Upper lobe of right lung (tissue), 1 donor: ENCODE measurements around the gene SLMAP. TPM values are rescaled to one million over a fixed set of nuclear protein-coding genes. Genes with fewer than 3 reads are reported as not detected.
A peak's percentile ranks its signal among the peaks of the same experiment; 100 is the strongest.

Experiments used
- ATAC-seq: fragments of 200-7000 bp; cut with Tn5 transposase; one replicate; pipeline ENCODE4 v1.9.1; 2020; ENCODE audit warnings: mild to moderate bottlenecking, moderate library complexity
- DNase-seq: peaks from one replicate; pipeline ENCODE4 v3.0.0-alpha.2; 2020
- H3K27ac ChIP-seq: fragments of 200-600 bp; one replicate; pipeline ENCODE4 v1.8.0; 2022
- H3K27me3 ChIP-seq: fragments of 200-600 bp; one replicate; pipeline ENCODE4 v1.8.0; 2022; ENCODE audit warnings: mild to moderate bottlenecking
- H3K36me3 ChIP-seq: fragments of 200-600 bp; one replicate; pipeline ENCODE4 v1.8.0; 2022
- H3K4me1 ChIP-seq: fragments of 200-600 bp; one replicate; pipeline ENCODE4 v1.8.0; 2022
- H3K4me3 ChIP-seq: fragments of 200-600 bp; one replicate; pipeline ENCODE4 v1.8.0; 2022; ENCODE audit warnings: mild to moderate bottlenecking
- H3K9me3 ChIP-seq: fragments of 200-600 bp; one replicate; pipeline ENCODE4 v1.8.0; 2022
- intact Hi-C: fragments of 100-400 bp; cut with DNase I; formaldehyde crosslinking; loops from one replicate; pipeline ENCODE4 v1.11.0; 2022
- total RNA-seq: library from RNA; stranded (reverse); fragmentation: NEBNext Ultra II Directional; extraction: Animal tissue kit (Norgen Biotek cat#: 25700); gene quantifications from one replicate; pipeline ENCODE4 v1.2.1, GENCODE V29; 2021
- TF ChIP-seq, protein P1 (sequence below): fragments of 200-600 bp; IDR thresholded peaks from one replicate; pipeline ENCODE4 v1.8.0; 2022; ENCODE audit warnings: antibody characterized with exemption
- donor health status: DM: no; HTN: yes; CAD: no; lungs with severe emphysema.

The SLMAP gene
- total RNA-seq, 1 donor from 2014 or later = 65.2 TPM

- DNase-seq = no peak
- ATAC-seq = no peak
- TF ChIP-seq, protein P1, sequence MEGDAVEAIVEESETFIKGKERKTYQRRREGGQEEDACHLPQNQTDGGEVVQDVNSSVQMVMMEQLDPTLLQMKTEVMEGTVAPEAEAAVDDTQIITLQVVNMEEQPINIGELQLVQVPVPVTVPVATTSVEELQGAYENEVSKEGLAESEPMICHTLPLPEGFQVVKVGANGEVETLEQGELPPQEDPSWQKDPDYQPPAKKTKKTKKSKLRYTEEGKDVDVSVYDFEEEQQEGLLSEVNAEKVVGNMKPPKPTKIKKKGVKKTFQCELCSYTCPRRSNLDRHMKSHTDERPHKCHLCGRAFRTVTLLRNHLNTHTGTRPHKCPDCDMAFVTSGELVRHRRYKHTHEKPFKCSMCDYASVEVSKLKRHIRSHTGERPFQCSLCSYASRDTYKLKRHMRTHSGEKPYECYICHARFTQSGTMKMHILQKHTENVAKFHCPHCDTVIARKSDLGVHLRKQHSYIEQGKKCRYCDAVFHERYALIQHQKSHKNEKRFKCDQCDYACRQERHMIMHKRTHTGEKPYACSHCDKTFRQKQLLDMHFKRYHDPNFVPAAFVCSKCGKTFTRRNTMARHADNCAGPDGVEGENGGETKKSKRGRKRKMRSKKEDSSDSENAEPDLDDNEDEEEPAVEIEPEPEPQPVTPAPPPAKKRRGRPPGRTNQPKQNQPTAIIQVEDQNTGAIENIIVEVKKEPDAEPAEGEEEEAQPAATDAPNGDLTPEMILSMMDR = no peak
- H3K36me3 ChIP-seq = no peaks in the 10 kb centered on the region
- H3K27me3 ChIP-seq = no peaks in the 10 kb centered on the region
- H3K9me3 ChIP-seq = no peaks in the 10 kb centered on the region
- H3K4me1 ChIP-seq = no peaks in the 10 kb centered on the region
- intact Hi-C loops = no loop called here
- H3K27ac ChIP-seq = no peak overlapping the region
- no peak overlapping the region for H3K4me3 ChIP-seq
Observed at GRCh38 chr3:57840473-57840872, 84.4 kb downstream of the SLMAP start.

GRCh38 chr3:57841818-57842217 lies 85.7 kb downstream of the SLMAP start:
- ATAC-seq = no peak
- TF ChIP-seq, protein P1 = no peak
- Histone ChIP-seq H3K36me3 (no peaks in the 10 kb centered on the region), H3K27me3 (no peaks in the 10 kb centered on the region), H3K27ac (no peak overlapping the region), H3K4me1 (no peaks in the 10 kb centered on the region), H3K9me3 (no peaks in the 10 kb centered on the region), H3K4me3 (no peak overlapping the region)
- intact Hi-C loops = no loop called here
- no peak for DNase-seq

DNA sequence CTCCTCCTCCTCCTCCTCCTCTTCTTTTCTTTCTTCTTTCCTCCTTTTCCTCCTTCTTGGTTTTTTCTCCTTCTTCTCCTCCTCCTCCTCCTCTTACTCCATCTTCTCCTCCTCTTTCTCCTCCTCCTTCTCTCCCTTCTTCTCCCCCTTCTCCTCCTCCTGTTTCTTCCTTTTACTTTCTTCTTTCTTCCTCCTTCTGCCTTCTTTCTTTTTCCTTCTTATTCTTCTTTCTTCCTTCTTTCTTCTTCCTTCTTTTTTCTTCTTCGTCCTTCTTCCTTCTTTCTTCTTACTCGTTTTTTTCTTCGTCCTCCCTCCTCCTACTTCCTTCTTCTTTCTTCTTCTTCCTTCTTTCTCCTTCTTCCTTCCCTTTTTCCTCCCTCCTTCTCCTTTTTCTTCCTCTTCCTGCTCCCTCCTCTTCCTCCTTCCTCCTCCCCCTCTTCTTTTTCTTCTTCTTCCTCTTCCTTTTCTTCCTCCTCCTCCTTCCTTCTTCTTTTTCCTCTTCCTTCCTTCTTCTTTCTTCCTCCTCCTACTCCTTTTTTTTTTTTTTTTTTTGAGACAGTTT lies 92.1 kb downstream of the SLMAP start:
- DNase-seq = no peak
- TF ChIP-seq, protein P1 = no peak
- no peak for ATAC-seq
- Histone ChIP-seq H3K36me3 (peaks cover 13% of the 10 kb centered on the region), H3K9me3 (no peaks in the 10 kb centered on the region), H3K4me3 (no peak overlapping the region), H3K4me1 (no peaks in the 10 kb centered on the region), H3K27ac (no peak overlapping the region), H3K27me3 (no peaks in the 10 kb centered on the region)
- intact Hi-C loops = no loop called here

DNA sequence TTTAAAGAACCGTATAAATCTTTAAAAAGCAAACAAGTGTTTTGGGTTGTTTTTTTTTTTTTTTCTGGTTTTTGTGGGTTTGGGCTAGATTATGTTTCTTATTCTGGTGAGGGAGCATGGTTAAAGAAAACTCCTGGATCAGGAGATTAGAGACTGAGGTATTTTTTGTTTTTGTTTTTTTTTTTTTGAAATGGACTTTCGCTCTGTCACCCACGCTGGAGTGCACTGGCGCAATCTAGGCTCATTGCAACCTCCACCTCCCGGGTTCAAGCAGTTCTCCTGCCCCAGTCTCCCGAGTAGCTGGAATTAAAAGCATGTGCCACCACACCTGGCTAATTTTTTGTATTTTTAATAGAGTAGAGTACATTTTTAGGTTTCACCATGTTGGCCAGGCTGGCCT lies 95.2 kb downstream of the SLMAP start:
- ATAC-seq = no peak
- DNase-seq = no peak
- Histone ChIP-seq H3K36me3 (peaks cover 17% of the 10 kb centered on the region), H3K9me3 (no peaks in the 10 kb centered on the region), H3K27ac (no peak overlapping the region), H3K4me1 (no peaks in the 10 kb centered on the region), H3K27me3 (no peaks in the 10 kb centered on the region), H3K4me3 (no peak overlapping the region)
- TF ChIP-seq, protein P1 = no peak
- intact Hi-C loops = no loop called here

GRCh38 chr3:57852896-57853295 lies 96.8 kb downstream of the SLMAP start:
- TF ChIP-seq, protein P1 = peak; percentile 23
- Histone ChIP-seq H3K27me3 (no peaks in the 10 kb centered on the region), H3K9me3 (no peaks in the 10 kb centered on the region), H3K4me1 (no peaks in the 10 kb centered on the region), H3K27ac (no peak overlapping the region), H3K36me3 (peaks cover 22% of the 10 kb centered on the region), H3K4me3 (no peak overlapping the region)
- intact Hi-C loops = no loop called here
- DNase-seq = no peak
- no peak for ATAC-seq

DNA sequence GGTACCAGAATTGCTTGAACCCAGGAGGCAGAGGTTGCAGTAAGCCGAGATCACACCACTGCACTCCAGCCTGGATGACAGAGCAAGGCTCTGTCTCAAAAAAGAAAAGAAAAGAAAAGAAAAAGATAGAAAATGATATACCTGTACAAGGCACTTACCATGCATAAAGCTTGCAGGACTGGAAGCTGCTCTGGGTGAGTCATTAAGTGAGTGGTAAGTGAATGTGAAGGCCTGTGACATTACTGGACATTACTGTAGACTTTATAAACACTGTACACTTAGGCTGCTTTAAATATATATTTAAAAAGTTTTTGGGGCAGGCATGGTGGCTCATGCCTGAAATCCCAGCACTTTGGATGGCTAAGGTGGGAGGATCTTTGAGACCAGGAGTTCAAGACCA lies 99.2 kb downstream of the SLMAP start:
- H3K9me3 ChIP-seq = no peaks in the 10 kb centered on the region
- no peaks in the 10 kb centered on the region for H3K4me1 ChIP-seq
- no peak overlapping the region for H3K27ac ChIP-seq
- peaks cover 32% of the 10 kb centered on the region for H3K36me3 ChIP-seq
- DNase-seq = no peak
- no peak for ATAC-seq
- intact Hi-C loops = no loop called here
- H3K27me3 ChIP-seq = no peaks in the 10 kb centered on the region
- no peak overlapping the region for H3K4me3 ChIP-seq
- TF ChIP-seq, protein P1 = no peak
